Muscle layer of duodenum (tissue), 2 donors: Measurements from ENCODE around the gene KDF1.
A peak's percentile ranks its signal among the peaks of the same experiment; 100 is the strongest.

Experiments used
- H3K27ac ChIP-seq: one replicate; pipeline ENCODE4 v1.7.0; 2013; ENCODE audit warnings: mild to moderate bottlenecking, low read length
- H3K27me3 ChIP-seq: one replicate; pipeline ENCODE4 v1.7.0; 2013; ENCODE audit warnings: low read depth, mild to moderate bottlenecking, control low read depth, low read length
- H3K36me3 ChIP-seq, 2 donors: one replicate each; pipeline ENCODE4 v1.7.0; 2013; ENCODE audit warnings: low read length in 2 of 2, control low read depth in 1 of 2, mild to moderate bottlenecking in 1 of 2; ENCODE audit not compliant: insufficient read depth in 2 of 2, control insufficient read depth in 1 of 2
- H3K4me1 ChIP-seq, 2 donors: one replicate each; pipeline ENCODE4 v1.7.0; 2013; ENCODE audit warnings: low read length in 2 of 2, mild to moderate bottlenecking in 2 of 2, control low read depth in 1 of 2, moderate library complexity in 1 of 2; ENCODE audit not compliant: insufficient read depth in 2 of 2, control insufficient read depth in 1 of 2
- H3K4me3 ChIP-seq, 2 donors: one replicate each; pipeline ENCODE4 v1.7.0; 2013; ENCODE audit warnings: low read length in 2 of 2, low read depth in 1 of 2, mild to moderate bottlenecking in 1 of 2
- H3K9me3 ChIP-seq, 2 donors: one replicate each; pipeline ENCODE4 v1.7.0; 2013; ENCODE audit warnings: low read length in 2 of 2, control low read depth in 1 of 2, mild to moderate bottlenecking in 1 of 2; ENCODE audit not compliant: control insufficient read depth in 1 of 2
- donor health status: healthy.

Gene KDF1

GRCh38 chr1:26932531-26932930, 27.7 kb downstream of the KDF1 start:
- no peaks in the 10 kb centered on the region for H3K27me3 ChIP-seq
- peaks cover 11 to 37% of the 10 kb centered on the region in 2 donors for H3K36me3 ChIP-seq
- H3K27ac ChIP-seq: no peak overlapping the region
- H3K4me1 ChIP-seq: no peaks in the 10 kb centered on the region
- H3K4me3 ChIP-seq: no peak overlapping the region
- H3K9me3 ChIP-seq: no peaks in the 10 kb centered on the region

DNA sequence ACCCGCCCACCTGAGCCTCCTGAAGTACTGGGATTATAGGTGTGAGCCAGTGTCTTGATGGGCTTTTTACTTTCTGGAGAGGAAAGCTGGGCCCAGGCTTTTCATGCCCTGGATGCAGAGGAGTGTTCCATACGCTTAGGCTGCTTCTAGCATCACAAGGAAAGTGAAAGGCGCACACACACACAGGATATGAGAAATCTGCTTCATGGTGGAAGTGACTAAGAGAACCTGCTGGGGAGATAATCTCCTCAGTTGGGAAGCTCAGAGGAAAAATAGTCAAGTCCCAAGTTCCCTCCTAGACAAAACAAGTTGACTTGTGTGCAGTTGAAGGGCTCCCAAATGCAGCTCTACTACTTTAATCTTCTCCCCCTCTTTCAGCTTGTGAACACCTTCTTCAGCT, 36.6 kb downstream of the KDF1 start:
- peaks cover 17 to 25% of the 10 kb centered on the region in 2 donors for H3K36me3 ChIP-seq
- no peak overlapping the region for H3K4me3 ChIP-seq
- H3K9me3 ChIP-seq: no peaks in the 10 kb centered on the region
- no peaks in the 10 kb centered on the region for H3K27me3 ChIP-seq
- peaks cover 9 to 20% of the 10 kb centered on the region in 2 donors for H3K4me1 ChIP-seq
- H3K27ac ChIP-seq: no peak overlapping the region

DNA sequence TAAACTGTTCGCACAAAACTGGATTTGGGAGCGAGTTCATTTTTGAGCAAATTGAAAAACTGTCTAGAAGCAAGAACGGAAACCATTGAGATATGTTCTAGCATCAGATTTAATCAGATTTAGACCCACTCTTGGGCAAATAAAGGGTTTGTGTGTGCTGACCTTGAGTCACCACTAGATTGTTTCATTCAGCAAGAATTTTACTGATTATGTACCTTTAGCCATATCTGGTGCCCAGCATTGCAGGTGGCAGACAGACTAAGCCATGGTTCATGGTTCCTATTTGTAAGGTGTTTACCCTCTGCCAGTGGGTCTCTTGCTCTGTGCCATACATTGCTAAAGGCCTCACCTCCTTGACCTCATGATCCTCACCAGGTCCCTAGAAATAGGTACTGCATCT, 37.4 kb downstream of the KDF1 start:
- peaks cover 9 to 20% of the 10 kb centered on the region in 2 donors for H3K4me1 ChIP-seq
- peaks cover 16 to 20% of the 10 kb centered on the region in 2 donors for H3K36me3 ChIP-seq
- H3K27ac ChIP-seq: no peak overlapping the region
- no peaks in the 10 kb centered on the region for H3K27me3 ChIP-seq
- H3K4me3 ChIP-seq: peak overlapping the region; percentile 87 to 95
- H3K9me3 ChIP-seq: no peaks in the 10 kb centered on the region

DNA sequence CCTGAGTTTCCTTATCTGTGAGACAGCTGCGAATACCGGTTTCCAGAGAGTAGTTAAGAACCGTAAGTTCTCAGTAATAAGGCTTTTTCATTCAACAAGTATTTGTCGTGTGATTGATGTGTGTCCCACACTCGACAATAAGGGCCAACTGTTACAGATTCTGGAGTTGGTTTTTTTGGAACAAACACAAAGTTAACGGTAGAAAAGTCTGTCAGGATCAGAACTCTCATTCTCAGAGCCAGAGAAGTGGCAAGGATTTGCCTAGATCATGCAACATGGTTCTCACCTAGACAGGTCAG, 37.9 kb downstream of the KDF1 start:
- H3K36me3 ChIP-seq: peaks cover 16 to 20% of the 10 kb centered on the region in 2 donors
- H3K4me3 ChIP-seq: peak overlapping the region; percentile 87 to 95
- H3K4me1 ChIP-seq: peaks cover 9 to 20% of the 10 kb centered on the region in 2 donors
- no peaks in the 10 kb centered on the region for H3K27me3 ChIP-seq
- no peaks in the 10 kb centered on the region for H3K9me3 ChIP-seq
- H3K27ac ChIP-seq: peak overlapping the region; percentile 85

GRCh38 chr1:26921540-26922430, 38.5 kb downstream of the KDF1 start, which contains the start of gene NUDC:
TSS of gene NUDC (plus strand) at chr1:26921743. CDS start at chr1:26921849, 106 bp downstream.
- Histone ChIP-seq H3K27me3 (no peaks in the 10 kb centered on the region), H3K4me3 (peak within 1 kb of the TSS; percentile 87 to 95), H3K4me1 (peaks cover 9 to 20% of the 10 kb centered on the region in 2 donors), H3K36me3 (peaks cover 13 to 17% of the 10 kb centered on the region in 2 donors), H3K9me3 (no peaks in the 10 kb centered on the region), H3K27ac (peak within 1 kb of the TSS; percentile 85)

DNA sequence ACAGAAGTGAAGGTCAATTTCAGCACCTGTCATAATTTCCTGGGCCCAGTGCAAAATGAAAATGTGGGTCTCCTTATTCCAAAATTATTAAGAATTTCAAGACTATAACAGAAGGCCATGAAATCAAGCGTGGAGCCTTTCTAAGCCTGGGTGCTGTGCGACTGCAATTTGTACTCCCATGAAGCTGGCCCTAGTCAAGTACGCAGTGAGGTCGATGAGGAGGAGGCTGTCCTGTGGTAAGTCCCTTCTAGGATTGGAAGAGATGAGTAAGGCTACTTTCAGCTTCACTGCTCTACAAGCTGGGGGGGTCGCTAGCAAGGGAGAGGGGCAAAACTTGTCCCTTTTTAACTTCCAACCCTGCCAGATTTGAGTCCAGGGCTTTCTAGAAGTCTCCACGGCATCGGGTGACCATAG, 39.1 kb downstream of the KDF1 start:
- Histone ChIP-seq H3K36me3 (peaks cover 11% of the 10 kb centered on the region in 2 donors), H3K4me1 (peaks cover 9 to 20% of the 10 kb centered on the region in 2 donors), H3K9me3 (no peaks in the 10 kb centered on the region)

DNA sequence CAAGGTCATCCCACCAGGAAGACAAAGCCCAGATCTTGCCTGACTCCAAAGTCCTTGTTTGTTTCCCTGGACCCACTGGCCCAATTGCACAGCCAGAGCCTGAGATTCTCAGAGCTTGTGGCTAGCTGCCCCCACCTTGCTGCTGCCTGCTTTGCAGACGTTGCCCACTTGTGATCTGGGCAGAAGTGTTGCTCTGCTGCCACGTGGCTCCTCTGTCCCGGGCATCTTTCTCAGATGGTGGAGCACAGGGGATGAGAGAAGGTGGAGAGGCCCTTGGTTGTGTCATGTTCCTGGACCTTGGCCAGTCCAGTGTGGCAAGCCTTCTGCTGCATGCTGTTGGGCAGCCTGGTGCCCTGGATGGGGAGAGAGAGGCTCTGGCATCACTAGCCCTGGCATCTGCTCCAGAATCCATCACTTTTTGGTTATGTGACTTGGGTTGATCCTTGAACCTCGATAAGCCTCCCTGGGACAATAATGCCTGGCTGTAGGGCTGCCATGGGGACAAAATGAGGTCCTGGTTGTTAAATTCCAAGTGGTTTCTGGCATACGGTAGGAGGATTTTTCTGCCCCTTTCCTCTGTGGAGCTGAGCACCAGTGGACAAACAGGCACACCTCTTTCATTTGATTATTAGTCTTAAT, 44.9 kb downstream of the KDF1 start:
- H3K27me3 ChIP-seq: no peaks in the 10 kb centered on the region
- no peaks in the 10 kb centered on the region for H3K4me1 ChIP-seq
- no peak overlapping the region for H3K4me3 ChIP-seq
- no peaks in the 10 kb centered on the region for H3K36me3 ChIP-seq
- peak overlapping the region; percentile 5 for H3K27ac ChIP-seq
- no peaks in the 10 kb centered on the region for H3K9me3 ChIP-seq

More for the DNA sequence above, 39.1 kb downstream of the KDF1 start:
- peak overlapping the region; percentile 87 to 95 for H3K4me3 ChIP-seq
- H3K27ac ChIP-seq: peak overlapping the region; percentile 85
- no peaks in the 10 kb centered on the region for H3K27me3 ChIP-seq

DNA sequence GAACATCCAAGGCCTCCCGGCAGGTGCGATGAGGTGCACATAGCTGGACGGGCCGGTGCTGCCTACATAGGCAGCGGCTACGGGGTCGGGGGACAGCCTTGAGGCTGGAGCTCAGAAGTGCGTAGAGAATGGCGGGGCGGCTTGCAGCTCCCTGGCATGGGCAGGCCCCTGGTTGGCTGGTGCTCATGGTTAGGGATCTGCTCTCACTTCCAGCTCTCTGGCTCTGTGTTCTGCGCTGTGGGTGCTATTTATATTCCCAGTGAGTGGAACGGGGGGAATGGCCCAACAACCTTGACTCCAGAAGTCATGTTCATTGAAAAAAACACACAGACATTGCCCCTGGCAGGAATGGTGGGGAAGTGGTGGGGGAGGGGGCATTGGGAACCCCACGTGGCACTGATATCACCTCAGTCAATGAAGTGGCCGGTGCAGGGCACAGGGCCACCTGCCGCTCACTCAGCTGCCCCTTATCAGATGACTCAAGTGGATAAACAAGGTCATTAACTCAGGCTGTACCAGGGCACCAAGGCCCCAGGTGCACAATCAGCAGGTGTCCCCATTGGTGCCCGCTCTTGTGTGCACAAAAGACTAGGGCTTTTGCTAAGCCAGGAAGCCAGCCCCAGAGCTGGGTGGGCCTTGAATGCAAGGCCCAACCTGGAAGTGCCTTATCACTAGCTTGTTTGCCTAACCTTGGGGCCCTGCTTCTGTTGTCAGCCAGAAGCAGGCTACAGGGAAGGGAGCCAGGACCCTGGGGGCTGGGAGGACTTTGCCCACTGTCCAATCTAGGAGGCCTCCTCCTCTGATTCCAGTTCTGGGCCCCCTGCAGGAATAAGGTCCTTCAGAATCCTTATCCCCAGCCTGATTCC, 46.3 kb downstream of the KDF1 start, which contains the start of gene NR0B2:
NR0B2 (minus strand) TSS at position 222 of the 866 bp plus-strand sequence; CDS start at position 187, 35 bp downstream.
- no peaks in the 10 kb centered on the region for H3K9me3 ChIP-seq
- no peaks in the 10 kb centered on the region for H3K36me3 ChIP-seq
- no peaks in the 10 kb centered on the region for H3K4me1 ChIP-seq
- peak within 1 kb of the TSS; percentile 75 for H3K27ac ChIP-seq
- no peaks in the 10 kb centered on the region for H3K27me3 ChIP-seq
- H3K4me3 ChIP-seq: peak within 1 kb of the TSS in 1 of 2 donors; percentile 66

GRCh38 chr1:26913389-26913753, 46.9 kb downstream of the KDF1 start:
- H3K36me3 ChIP-seq: no peaks in the 10 kb centered on the region
- H3K4me3 ChIP-seq: peak overlapping the region in 1 of 2 donors; percentile 66
- H3K27ac ChIP-seq: peak overlapping the region; percentile 65
- no peaks in the 10 kb centered on the region for H3K4me1 ChIP-seq
- no peaks in the 10 kb centered on the region for H3K9me3 ChIP-seq
- H3K27me3 ChIP-seq: no peaks in the 10 kb centered on the region

- Histone ChIP-seq H3K4me3 (peak overlapping the region in 1 of 2 donors; percentile 66), H3K36me3 (no peaks in the 10 kb centered on the region), H3K4me1 (no peaks in the 10 kb centered on the region), H3K9me3 (no peaks in the 10 kb centered on the region), H3K27ac (peak overlapping the region; percentile 65), H3K27me3 (no peaks in the 10 kb centered on the region)
Measured at GRCh38 chr1:26912147-26912490, 48.1 kb downstream of the KDF1 start.
